Epithelial cell of esophagus (primary cell): ENCODE measurements around the gene SMC2.

Experiments
- DNase-seq: peaks from one replicate; pipeline ENCODE4 v3.0.0; 2010; ENCODE audit warnings: low read depth
- H3K4me3 ChIP-seq: 2 replicates; pipeline ENCODE4 v1.5.1; 2011; ENCODE audit warnings: mild to moderate bottlenecking, low read length, control low read depth
- TF ChIP-seq, protein P1 (sequence below): IDR thresholded peaks from 2 replicates; pipeline ENCODE4 v1.5.1; 2011; ENCODE audit warnings: low read depth, mild to moderate bottlenecking, low read length, control low read depth, inconsistent platforms; ENCODE audit not compliant: insufficient read depth; ENCODE audit errors: missing control alignments

SMC2 gene

DNA sequence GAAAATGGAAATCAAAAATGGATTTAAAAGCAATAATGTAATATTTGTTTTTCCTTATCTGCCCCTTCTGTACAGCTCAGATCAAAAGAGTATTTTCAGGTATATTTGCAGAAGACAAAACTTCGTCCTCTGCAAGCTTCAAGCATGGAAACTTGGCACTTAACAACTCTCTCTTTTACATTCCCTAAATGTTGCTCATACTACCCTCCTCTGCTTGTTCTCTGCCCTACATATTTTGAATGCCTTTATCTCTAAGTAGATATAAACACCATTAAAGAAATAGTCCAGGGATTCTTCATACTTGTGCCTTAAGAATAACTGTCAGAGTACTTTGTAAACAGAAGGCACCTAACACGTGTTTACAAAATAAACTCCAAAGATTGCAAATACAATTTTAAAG, 19.2 kb upstream of the SMC2 start:
- peak; percentile 45 for DNase-seq
- no peak overlapping the region for H3K4me3 ChIP-seq
- TF ChIP-seq, protein P1, sequence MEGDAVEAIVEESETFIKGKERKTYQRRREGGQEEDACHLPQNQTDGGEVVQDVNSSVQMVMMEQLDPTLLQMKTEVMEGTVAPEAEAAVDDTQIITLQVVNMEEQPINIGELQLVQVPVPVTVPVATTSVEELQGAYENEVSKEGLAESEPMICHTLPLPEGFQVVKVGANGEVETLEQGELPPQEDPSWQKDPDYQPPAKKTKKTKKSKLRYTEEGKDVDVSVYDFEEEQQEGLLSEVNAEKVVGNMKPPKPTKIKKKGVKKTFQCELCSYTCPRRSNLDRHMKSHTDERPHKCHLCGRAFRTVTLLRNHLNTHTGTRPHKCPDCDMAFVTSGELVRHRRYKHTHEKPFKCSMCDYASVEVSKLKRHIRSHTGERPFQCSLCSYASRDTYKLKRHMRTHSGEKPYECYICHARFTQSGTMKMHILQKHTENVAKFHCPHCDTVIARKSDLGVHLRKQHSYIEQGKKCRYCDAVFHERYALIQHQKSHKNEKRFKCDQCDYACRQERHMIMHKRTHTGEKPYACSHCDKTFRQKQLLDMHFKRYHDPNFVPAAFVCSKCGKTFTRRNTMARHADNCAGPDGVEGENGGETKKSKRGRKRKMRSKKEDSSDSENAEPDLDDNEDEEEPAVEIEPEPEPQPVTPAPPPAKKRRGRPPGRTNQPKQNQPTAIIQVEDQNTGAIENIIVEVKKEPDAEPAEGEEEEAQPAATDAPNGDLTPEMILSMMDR, result no peak

DNA sequence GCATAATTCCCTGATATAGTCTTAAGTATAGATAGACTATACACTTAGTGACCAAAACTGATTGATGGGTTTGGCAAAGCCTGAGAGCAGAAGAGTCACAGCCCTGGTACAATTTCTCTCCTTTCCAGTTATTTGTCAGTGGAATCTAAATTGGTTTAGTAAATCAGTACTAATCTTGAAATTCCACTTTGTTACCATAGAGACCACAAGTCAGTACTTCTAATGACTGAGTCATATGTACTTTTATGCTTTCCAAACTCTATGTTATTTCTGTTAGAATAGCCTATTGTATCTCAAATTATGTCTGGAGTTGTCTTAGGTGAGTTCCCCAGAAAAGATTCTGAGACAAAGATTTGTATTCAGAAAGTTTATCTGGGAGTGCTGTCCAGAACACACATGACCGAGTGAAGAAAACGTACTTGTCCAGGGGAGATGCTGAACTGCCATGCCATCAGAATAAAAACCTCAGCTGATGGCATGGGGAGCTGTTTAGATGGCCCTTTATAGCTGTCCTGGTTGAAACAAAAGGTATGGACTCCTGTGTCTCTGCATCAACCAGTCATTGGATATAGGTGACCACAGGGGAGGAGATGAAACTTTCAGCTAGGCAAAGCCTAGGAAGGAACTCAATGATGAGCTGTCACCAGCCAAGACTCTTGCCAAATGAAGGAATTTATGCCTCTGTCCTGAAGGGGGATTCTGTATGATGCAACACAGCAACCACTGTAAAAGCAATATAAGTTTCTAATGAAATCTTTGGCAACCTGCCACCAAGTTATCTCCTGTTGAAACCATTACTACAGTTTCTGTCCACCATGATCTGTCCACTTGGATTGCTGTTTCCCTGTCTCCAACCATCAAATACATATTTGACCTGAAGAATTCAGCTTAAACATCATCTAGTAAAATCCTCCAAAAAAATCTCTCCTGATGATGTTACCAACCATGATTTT, 18.0 kb upstream of the SMC2 start:
- no peak overlapping the region for H3K4me3 ChIP-seq
- peak; percentile 45 for DNase-seq
- TF ChIP-seq, protein P1, result no peak

DNA sequence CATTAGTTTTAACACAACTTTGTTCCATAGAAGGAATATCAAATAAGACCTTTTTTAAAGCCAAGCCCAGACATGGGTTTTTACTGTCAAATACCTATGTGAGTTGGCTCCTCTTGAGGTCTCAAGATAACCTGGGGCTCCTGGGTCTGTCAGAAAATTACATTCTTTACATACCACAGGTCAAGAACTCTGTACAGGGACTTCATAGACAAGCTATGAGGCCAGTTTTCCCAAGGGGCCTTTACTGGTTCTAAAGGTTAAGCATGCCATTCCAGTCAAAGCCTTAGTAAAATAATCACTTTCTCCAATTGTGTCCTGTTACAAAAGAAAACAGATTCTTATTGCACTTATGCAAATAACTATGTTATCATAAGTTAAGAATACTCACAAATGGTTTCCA, 15.5 kb upstream of the SMC2 start:
- TF ChIP-seq, protein P1, result no peak
- DNase-seq, result no peak

DNA sequence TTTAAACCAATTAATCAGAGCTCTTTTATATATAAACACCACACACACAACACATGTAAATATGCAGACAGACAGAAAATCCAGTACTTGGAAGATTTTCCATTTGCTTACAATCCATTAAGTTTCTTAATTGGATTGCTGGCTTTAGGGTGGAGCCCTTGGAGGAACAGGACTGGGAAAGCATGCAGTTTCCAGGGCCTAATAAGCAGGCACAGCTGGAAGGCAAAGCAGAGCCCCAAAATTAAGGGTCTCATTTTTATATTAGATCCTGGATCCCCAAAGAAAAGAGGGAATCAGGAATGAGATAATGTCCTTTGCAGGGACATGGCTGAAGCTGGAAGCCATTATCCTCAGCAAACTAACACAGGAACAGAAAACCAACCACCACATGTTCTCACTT, 13.1 kb upstream of the SMC2 start:
- no peak for DNase-seq
- H3K4me3 ChIP-seq, result no peak overlapping the region

More for the DNA sequence above, 15.5 kb upstream of the SMC2 start:
- no peak overlapping the region for H3K4me3 ChIP-seq

DNA sequence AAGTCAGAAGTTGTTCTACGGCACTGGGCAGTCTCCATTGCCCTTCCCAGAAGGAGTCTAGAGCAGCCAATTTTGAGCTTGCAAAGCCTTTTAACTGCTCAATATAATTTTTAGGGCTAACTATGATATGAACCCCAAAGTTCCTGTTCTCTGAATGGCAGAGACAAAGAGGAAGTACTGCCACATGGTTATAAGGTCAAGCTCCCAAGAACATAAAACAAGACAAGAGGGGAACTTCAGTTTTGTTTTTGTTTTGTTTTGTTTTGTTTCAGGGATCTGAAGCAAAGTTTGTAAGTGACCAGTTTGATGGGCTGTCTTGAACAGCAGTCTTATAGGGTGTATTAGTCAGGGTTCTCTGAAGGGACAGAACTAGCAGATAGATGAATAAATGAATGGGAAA, 11.9 kb upstream of the SMC2 start:
- DNase-seq, result no peak
- TF ChIP-seq, protein P1, result no peak

More for the DNA sequence above, 13.1 kb upstream of the SMC2 start:
- TF ChIP-seq, protein P1, result no peak

DNA sequence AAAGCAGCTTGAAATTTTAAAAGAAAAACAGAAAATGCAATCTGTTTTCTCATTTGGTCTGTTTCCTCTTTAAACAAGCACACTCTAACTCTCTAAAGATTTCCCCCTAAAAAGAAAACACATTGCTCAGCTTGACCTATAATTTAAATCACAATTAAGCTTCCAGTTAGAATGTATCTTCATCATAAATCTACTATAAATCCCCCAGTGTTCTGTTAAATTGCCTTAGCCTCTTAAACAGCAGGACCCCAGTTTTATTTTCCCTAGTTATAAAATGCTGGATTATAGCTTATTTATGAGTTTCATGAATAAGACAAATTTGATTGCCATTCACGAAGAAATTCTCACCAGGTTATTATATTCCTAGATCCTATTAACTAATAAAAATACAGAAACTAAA, 8.6 kb upstream of the SMC2 start:
- H3K4me3 ChIP-seq, result no peak overlapping the region
- DNase-seq, result no peak
- TF ChIP-seq, protein P1, result no peak

More for the DNA sequence above, 11.9 kb upstream of the SMC2 start:
- no peak overlapping the region for H3K4me3 ChIP-seq
